HepG2 (cell line): ENCODE data around the gene GNPDA2. TPM values are rescaled to one million over a fixed set of nuclear protein-coding genes. Genes with fewer than 3 reads are reported as not detected.

Experiments used
- ATAC-seq: fragments of 200-7000 bp; cut with Tn5 transposase; 3 replicates; pipeline ENCODE4 v1.9.1; 2020; ENCODE audit warnings: mild to moderate bottlenecking, moderate library complexity
- BruUV-seq: library from RNA; stranded (reverse); fragments of 400-500 nt; replicated peaks from 2 replicates; lab custom pipeline; 2021; lab: Mats Ljungman, UMichigan
- CTCF ChIA-PET: fragments of 300-600 bp; formaldehyde crosslinking; extraction: SDS; loops from one replicate; lab custom pipeline; 2021; ENCODE audit warnings: low total read pairs, inconsistent platforms, low intra/inter-chr PET ratio; lab: Yijun Ruan, JAX
- POLR2A ChIA-PET: fragments of 350-600 bp; sonication (Branson Sonifier 250); formaldehyde crosslinking; loops from one replicate; lab custom pipeline; 2020; ENCODE audit warnings: antibody characterized with exemption, inconsistent platforms; lab: Yijun Ruan, JAX
- DNase-seq: peaks from one replicate; pipeline ENCODE4 v3.0.0-alpha.2; 2015; ENCODE audit warnings: low spot score
- FAIRE-seq: peaks from 3 replicates; lab custom pipeline; 2011; peaks lifted over from hg19 to GRCh38; lab: Jason Lieb, UNC
- H2AFZ ChIP-seq: one replicate; pipeline ENCODE4 v1.6.1; 2011; ENCODE audit warnings: low read length, inconsistent platforms
- H3K27ac ChIP-seq: fragments of 300-600 bp; 3 replicates; pipeline ENCODE4 v1.8.0; 2011; ENCODE audit warnings: mixed run types, mild to moderate bottlenecking, mixed read lengths, low read length, inconsistent platforms; ENCODE audit not compliant: insufficient read depth; ENCODE audit errors: extremely low read length
- H3K27me3 ChIP-seq, 2 experiments: fragments of 200-600 bp in 1 of 2; 2 replicates in 1 of 2; 3 replicates in 1 of 2; pipeline versions ENCODE4 v1.6.0 to v1.8.0; 2011; ENCODE audit warnings: low read length in 2 of 2, mild to moderate bottlenecking in 2 of 2, moderate library complexity in 2 of 2, inconsistent platforms in 1 of 2; ENCODE audit not compliant: insufficient read depth in 2 of 2, control insufficient read depth in 1 of 2
- H3K36me3 ChIP-seq, 2 experiments: fragments of 200-600 bp in 1 of 2; replicated peaks in 1 of 2; 2 replicates in 1 of 2; 3 replicates in 1 of 2; pipeline versions ENCODE4 v1.5.1 to v1.8.0; 2011; ENCODE audit warnings: low read length in 2 of 2, inconsistent platforms in 1 of 2; ENCODE audit not compliant: insufficient read depth in 2 of 2, control insufficient read depth in 1 of 2
- H3K4me1 ChIP-seq: 2 replicates; pipeline ENCODE4 v1.5.1; 2012; ENCODE audit warnings: low read length, inconsistent platforms; ENCODE audit not compliant: insufficient read depth
- H3K4me2 ChIP-seq: 2 replicates; pipeline ENCODE4 v1.6.0; 2011; ENCODE audit warnings: low read depth, low read length, inconsistent platforms
- H3K4me3 ChIP-seq, 3 experiments: fragments of 200-600 bp in 1 of 3; sonication (generic), shearing (Covaris generic) in 1 of 3; replicated peaks in 1 of 3; 2 replicates each; pipeline ENCODE4 v1.5.1; 2011 to 2016; ENCODE audit warnings: low read length in 3 of 3, inconsistent platforms in 2 of 3, low read depth in 2 of 3, mild to moderate bottlenecking in 2 of 3, control low read depth in 1 of 3, mixed read lengths in 1 of 3; ENCODE audit not compliant: insufficient read depth in 1 of 3
- H3K79me2 ChIP-seq: one replicate; pipeline ENCODE4 v1.6.1; 2011; ENCODE audit warnings: low read length, inconsistent platforms; ENCODE audit not compliant: insufficient read depth
- H3K9ac ChIP-seq: 2 replicates; pipeline ENCODE4 v1.6.0; 2011; ENCODE audit warnings: mild to moderate bottlenecking, low read depth, low read length, inconsistent platforms; ENCODE audit not compliant: insufficient read depth
- H3K9me3 ChIP-seq: 2 replicates; pipeline ENCODE4 v1.5.1; 2012; ENCODE audit warnings: mild to moderate bottlenecking, low read length
- H4K20me1 ChIP-seq: 2 replicates; pipeline ENCODE4 v1.6.0; 2011; ENCODE audit warnings: inconsistent platforms, mild to moderate bottlenecking, low read length, moderate library complexity; ENCODE audit not compliant: insufficient read depth
- GTF2F1 ChIP-seq: fragments of 150-350 bp; IDR thresholded peaks from 2 replicates; pipeline ENCODE4 v1.6.1; 2014; ENCODE audit warnings: low read length
- JDP2 ChIP-seq: sonication (generic); formaldehyde crosslinking; IDR thresholded peaks from 2 replicates; pipeline ENCODE4 v1.8.1; 2022; ENCODE audit warnings: missing genetic modification reagents, borderline replicate concordance
- NONO ChIP-seq, 2 experiments: fragments of 450-650 bp in 1 of 2; sonication (generic) in 1 of 2; formaldehyde crosslinking in 1 of 2; IDR thresholded peaks in 1 of 2; conservative IDR thresholded peaks in 1 of 2; 2 replicates each; pipeline versions ENCODE4 v1.6.1 to v1.8.0; 2017 to 2022; ENCODE audit warnings: mild to moderate bottlenecking in 1 of 2, missing genetic modification reagents in 1 of 2, moderate library complexity in 1 of 2
- RELA ChIP-seq: sonication (generic); formaldehyde crosslinking; IDR thresholded peaks from 2 replicates; pipeline ENCODE4 v1.4.0; 2020; ENCODE audit warnings: missing genetic modification reagents
- SIX4 ChIP-seq: sonication (generic); formaldehyde crosslinking; IDR thresholded peaks from 2 replicates; pipeline ENCODE4 v1.4.0; 2020; ENCODE audit warnings: missing genetic modification reagents
- SYNCRIP ChIP-seq: fragments of 200-400 bp; formaldehyde crosslinking; IDR thresholded peaks from 2 replicates; pipeline ENCODE4 v1.6.1; 2018; ENCODE audit warnings: mild to moderate bottlenecking, low read depth, low read length; ENCODE audit not compliant: insufficient read depth
- ZBTB7A ChIP-seq: sonication (generic); formaldehyde crosslinking; IDR thresholded peaks from 2 replicates; pipeline ENCODE4 v1.8.0; 2022; ENCODE audit warnings: mild to moderate bottlenecking, missing genetic modification reagents
- ZNF276 ChIP-seq: sonication (generic); formaldehyde crosslinking; IDR thresholded peaks from 2 replicates; pipeline ENCODE4 v1.4.0; 2020; ENCODE audit warnings: mild to moderate bottlenecking, low read depth, missing genetic modification reagents
- ZNF512B ChIP-seq: sonication (generic); formaldehyde crosslinking; IDR thresholded peaks from 2 replicates; pipeline ENCODE4 v1.5.1; 2020; ENCODE audit warnings: missing genetic modification reagents, mild to moderate bottlenecking, borderline replicate concordance
- ZNF768 ChIP-seq: sonication (generic); formaldehyde crosslinking; IDR thresholded peaks from 2 replicates; pipeline ENCODE4 v1.4.0; 2020; ENCODE audit warnings: missing genetic modification reagents
- ZNF781 ChIP-seq: sonication (generic); formaldehyde crosslinking; IDR thresholded peaks from 2 replicates; pipeline ENCODE4 v1.5.1; 2020; ENCODE audit warnings: borderline replicate concordance, mild to moderate bottlenecking, missing genetic modification reagents; ENCODE audit errors: not compliant biosample characterization
- ZNF788 ChIP-seq: sonication (generic); formaldehyde crosslinking; IDR thresholded peaks from 2 replicates; pipeline ENCODE4 v1.5.0; 2020; ENCODE audit warnings: mild to moderate bottlenecking, missing genetic modification reagents, borderline replicate concordance
- WGBS: methylation state at CpG from one replicate; pipeline ENCODE4 v1.1.6; 2017; ENCODE audit warnings: low lambda C conversion rate; 5-methylcytosine and 5-hydroxymethylcytosine counted together
- in situ Hi-C: cut with HindIII; loops from 2 replicates; pipeline ENCODE4 v1.10.0; 2017; ENCODE audit warnings: low pct_unique_long_range_greater_than_20kb; ENCODE audit not compliant: extremely low pct_ligation_motif_present
- intact Hi-C: fragments of 100-400 bp; cut with micrococcal nuclease; formaldehyde crosslinking; loops from one replicate; pipeline ENCODE4 v1.10.0; 2022; ENCODE audit not compliant: unreplicated experiment
- polyA plus RNA-seq, 8 experiments: library from polyadenylated mRNA; depleted of rRNA in 3 of 8; stranded (reverse) in 7 of 8; unstranded in 1 of 8; fragments of >200 nt; fragmentation: Illumina TruSeq in 4 of 8; extraction: Trizol in 4 of 8; gene quantifications; 2 replicates each; pipeline versions ENCODE4 v1.2.1 to v1.2.3, GENCODE V29; 2011 to 2016; ENCODE audit warnings: low read depth in 4 of 8, missing spikeins in 1 of 8, mixed read lengths in 1 of 8; ENCODE audit not compliant: insufficient read depth in 1 of 8
- total RNA-seq, 5 experiments: library from RNA; depleted of rRNA; stranded (reverse); fragments of >200 nt; fragmentation: Illumina TruSeq; extraction: Trizol; gene quantifications; 2 replicates each; pipeline ENCODE4 v1.2.3, GENCODE V29; 2016; ENCODE audit warnings: low read depth in 1 of 5
- TF ChIP-seq, protein P1 (sequence below): sonication (generic); formaldehyde crosslinking; conservative IDR thresholded peaks from 2 replicates; pipeline ENCODE4 v1.4.0; 2020; ENCODE audit warnings: mild to moderate bottlenecking, missing genetic modification reagents, moderate library complexity

GNPDA2 gene
- total and polyA plus RNA-seq, 2 of the 13 experiments (the other 11 are each of a cell fraction or from before 2014, with no cell fraction given): 5.4 to 9.0 TPM

- no peaks in the 10 kb centered on the region for H4K20me1 ChIP-seq
- CTCF ChIA-PET: no interaction called here
- BruUV-seq: no TSS peak
- DNase-seq: no peak
- H3K79me2 ChIP-seq: peaks cover 10% of the 10 kb centered on the region
- no peaks in the 10 kb centered on the region for H3K36me3 ChIP-seq
- no peak overlapping the region for H3K9ac ChIP-seq
- H3K9me3 ChIP-seq: no peaks in the 10 kb centered on the region
- no peak overlapping the region for H3K4me2 ChIP-seq
- POLR2A ChIA-PET: no interaction called here
- in situ Hi-C loops: no loop called here
- no peak for TF ChIP-seq ZNF781 (CRISPR knock-in tag)
- no peak for TF ChIP-seq ZBTB7A
- no peak for TF ChIP-seq NONO (IDR thresholded peaks at IDR 0.05)
- TF ChIP-seq NONO (CRISPR knock-in tag; conservative IDR thresholded peaks at IDR 0.05): no peak
- no peak for TF ChIP-seq SYNCRIP
- TF ChIP-seq ZNF768 (CRISPR knock-in tag): no peak
- TF ChIP-seq SIX4 (CRISPR knock-in tag): no peak
- TF ChIP-seq, protein P1, sequence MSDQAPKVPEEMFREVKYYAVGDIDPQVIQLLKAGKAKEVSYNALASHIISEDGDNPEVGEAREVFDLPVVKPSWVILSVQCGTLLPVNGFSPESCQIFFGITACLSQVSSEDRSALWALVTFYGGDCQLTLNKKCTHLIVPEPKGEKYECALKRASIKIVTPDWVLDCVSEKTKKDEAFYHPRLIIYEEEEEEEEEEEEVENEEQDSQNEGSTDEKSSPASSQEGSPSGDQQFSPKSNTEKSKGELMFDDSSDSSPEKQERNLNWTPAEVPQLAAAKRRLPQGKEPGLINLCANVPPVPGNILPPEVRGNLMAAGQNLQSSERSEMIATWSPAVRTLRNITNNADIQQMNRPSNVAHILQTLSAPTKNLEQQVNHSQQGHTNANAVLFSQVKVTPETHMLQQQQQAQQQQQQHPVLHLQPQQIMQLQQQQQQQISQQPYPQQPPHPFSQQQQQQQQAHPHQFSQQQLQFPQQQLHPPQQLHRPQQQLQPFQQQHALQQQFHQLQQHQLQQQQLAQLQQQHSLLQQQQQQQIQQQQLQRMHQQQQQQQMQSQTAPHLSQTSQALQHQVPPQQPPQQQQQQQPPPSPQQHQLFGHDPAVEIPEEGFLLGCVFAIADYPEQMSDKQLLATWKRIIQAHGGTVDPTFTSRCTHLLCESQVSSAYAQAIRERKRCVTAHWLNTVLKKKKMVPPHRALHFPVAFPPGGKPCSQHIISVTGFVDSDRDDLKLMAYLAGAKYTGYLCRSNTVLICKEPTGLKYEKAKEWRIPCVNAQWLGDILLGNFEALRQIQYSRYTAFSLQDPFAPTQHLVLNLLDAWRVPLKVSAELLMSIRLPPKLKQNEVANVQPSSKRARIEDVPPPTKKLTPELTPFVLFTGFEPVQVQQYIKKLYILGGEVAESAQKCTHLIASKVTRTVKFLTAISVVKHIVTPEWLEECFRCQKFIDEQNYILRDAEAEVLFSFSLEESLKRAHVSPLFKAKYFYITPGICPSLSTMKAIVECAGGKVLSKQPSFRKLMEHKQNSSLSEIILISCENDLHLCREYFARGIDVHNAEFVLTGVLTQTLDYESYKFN (CRISPR knock-in tag): no peak
- no peak for TF ChIP-seq JDP2 (CRISPR knock-in tag)
- TF ChIP-seq ZNF276 (CRISPR knock-in tag): no peak
- TF ChIP-seq GTF2F1: no peak
- no peak for TF ChIP-seq ZNF512B (CRISPR knock-in tag)
- TF ChIP-seq RELA (CRISPR knock-in tag): no peak
- no peak for TF ChIP-seq ZNF788 (CRISPR knock-in tag)
- TF ChIP-seq, all 625 proteins: peak for 0
- Histone ChIP-seq H2AFZ (no peak overlapping the region), H3K4me3 (no peak overlapping the region), H3K4me1 (peaks cover 8% of the 10 kb centered on the region; the same call in 1 of the 2 replicates), H3K27ac (no peak overlapping the region), H3K27me3 (no peaks in the 10 kb centered on the region; a peak in 1 of 5 replicates)
- FAIRE-seq (no peak), ATAC-seq (no peak)
- intact Hi-C loops: no loop called here
- WGBS: 10% methylated on average over 1 of the region's 1 CpG
Measured at GRCh38 chr4:44674471-44674870, 51.9 kb downstream of the GNPDA2 start.
